NK-92 (cell line): Measurements from ENCODE around the gene CACNA1H.

ENCODE experiments used
- DNase-seq: peaks from one replicate; lab custom pipeline; 2025; ENCODE audit not compliant: unreplicated experiment; lab: John Stamatoyannopoulos, UW

The CACNA1H gene

DNA sequence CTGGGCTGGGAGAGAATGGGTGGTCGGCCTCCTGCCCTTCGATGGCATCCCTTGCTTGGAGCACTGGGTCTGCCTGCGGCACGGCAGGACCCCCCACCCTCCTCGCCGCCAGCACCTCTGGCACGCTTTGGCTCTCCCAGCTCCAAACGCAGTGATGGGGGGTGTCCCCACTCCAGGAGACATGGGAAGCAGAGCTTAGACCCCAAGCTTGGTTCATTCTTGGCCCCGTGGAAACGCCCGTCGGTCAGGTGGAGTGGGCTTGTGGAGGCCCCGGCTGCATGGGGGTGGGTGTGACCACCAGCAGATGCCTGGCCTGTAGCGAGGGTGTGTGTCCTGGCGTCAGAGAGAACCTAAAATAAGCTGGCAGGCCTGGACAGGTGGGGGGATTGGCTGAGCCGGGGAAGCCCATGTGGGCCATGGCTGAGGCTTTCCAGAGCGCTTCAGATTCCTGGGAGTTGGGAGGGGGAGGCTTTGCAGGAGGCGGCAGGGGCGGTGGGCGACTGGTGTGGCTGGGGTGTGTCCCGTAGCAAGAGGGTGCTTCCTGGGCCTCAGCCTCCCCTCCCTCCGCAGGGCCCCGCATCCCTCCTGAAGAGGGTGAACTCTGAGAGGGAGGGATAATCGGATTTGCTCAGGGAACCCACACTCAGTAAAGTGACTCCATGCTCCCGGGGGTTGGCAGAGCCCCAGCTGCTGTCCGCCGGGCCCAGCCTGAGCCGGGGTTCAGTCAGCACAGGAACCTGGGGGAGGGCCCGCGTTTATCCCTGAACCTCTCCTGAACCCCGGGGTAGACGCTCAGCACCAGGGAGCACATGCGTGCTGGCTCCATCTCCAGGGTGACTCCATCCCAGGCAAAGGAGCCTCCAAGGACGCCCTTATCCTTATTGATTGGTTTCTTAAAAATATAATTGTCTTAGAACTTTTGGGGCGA, 3.4 kb downstream of the CACNA1H start:
- DNase-seq, result no peak

DNA sequence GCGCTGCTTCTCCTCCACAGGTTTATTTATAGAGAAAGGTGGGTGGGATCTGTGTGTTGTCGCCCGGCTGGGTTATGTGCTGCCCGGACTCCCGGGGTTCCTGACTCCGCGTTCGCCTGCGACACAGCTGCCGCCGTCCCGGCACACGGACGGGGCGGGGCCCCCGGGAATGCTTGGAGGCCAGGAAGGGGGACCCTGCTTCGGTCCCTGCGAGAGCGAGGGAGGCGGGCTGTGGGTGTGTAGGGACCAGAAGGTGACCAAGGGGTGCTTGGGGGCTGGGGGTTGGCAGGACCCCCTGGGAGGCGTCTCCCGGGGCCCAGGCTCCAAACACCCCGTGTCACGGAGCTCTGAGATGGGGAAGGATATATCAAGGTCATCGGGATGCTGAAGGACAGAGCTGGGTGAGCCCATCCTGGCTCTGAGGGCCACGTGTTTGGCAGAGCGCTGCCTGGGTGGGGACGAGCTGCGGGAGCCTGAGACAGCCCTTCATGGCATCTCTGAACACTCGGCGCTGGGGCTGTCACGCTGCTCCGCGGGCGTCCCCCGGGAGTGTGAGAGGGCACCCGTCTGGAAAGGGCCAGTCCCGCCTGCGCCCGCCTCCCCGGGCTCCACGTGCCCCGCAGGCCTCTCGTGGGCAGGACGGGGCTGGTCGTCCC, 4.2 kb downstream of the CACNA1H start:
- no peak for DNase-seq

DNA sequence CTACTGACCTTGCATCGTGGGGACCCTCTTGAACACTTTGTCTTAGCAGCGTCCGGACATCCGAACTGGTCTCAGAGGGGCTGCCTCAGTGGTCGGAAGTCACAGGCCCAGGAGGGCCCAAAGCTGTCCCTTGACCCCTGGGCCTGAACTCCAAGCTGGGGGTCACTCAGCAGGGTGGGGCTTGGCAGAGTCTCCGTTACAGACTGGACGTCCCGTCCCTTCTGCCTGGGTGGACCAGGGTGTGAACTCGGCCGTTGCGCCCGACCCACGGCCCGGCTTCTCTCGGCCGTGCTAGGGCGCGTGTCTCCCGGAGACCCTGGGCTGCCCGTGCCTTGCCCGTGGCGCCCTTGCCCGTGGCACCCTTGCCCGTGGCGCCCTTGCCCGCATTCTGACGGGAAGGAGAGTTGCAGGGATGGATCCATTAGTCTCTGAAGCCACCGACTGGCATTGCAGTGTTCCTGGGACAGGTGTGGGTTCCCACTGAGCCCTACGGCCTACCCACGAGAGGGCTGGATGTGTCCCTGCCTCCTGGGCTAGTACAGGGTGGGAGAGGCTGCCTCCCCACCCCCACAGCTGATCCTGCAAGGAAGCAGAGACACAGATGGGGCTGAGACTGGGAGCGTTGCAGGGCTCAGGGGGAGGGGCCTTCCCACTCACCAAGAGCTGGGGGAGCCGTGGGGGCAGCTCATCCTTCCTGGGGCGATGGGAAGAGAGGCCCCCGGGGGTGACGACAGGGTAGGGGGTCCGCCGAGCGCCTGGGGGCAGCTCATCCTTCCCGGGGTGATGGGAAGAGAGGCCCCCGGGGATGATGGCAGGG, 4.9 kb downstream of the CACNA1H start:
- DNase-seq, result no peak

DNA sequence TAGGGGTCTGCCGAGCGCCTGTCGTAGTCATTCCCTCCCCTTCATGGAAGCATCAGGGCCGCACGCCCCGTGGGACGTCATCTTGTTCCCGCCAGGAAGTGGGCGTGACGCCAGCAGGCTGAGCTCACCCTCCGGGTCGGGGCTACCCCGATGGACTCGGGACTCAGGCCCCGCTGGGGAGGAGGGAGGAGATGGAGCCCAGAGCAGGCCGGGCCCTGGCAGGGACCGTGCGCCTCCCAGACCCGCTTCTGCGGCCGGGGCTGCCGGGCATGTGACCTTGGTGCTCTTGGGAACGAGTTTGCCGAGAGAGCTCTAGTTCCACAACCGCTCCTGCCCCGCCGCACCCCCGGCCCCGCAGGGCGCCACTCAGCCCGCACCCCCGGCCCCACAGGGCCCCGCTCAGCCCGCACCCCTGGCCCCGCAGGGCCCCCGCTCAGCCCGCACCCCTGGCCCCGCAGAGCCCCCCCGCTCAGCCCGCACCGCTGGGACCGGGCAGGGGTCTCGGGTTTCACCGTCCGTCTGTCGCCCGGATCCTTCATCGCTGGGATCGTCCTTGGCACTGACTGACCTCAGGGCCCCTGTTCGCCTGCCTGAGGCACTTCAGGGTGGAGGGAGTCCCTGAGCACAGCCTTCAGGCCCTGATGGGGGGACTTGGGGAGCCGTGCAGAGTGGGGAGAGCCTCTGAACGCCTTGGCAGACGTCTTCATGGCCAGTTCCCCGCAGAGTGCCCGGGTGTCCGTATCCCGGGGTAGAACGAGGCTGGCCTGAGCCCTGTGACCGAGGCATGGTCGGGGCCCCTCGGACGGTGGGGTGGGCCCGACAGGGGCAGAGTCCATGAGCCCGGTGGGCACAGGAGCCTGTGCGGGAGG, 5.8 kb downstream of the CACNA1H start:
- DNase-seq, result no peak

DNA sequence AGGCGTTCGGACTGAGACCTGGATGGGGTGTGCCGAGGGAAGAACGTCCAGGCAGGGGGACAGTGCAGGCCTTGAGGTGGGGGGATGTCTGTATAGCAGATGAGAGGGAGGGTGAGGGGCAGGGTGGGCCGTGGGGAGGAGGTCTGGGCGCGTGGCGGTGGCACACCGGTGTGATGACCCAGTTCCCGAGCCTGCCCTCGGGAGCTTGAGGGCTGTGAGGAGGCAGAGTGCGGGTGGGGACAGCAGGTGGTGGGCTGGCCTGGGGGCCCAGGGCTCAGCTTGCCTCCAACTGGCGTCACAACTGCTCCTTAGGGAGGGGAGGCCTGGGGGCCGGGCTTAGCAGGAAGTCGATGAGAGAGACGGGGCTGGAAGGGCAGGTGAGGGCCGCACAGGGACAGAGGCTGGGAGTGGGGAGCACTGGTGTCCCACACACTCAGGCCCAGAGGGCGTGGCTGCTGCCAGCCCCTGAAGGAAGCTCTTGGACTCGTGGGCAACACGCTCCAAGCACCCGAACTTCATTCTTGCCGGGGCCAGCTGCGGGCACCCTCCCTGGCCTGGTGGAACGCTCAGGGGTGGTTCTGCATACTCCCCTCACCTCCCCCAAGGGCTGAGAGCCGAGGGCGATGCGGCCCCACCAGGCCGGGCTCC, 6.5 kb downstream of the CACNA1H start:
- no peak for DNase-seq

DNA sequence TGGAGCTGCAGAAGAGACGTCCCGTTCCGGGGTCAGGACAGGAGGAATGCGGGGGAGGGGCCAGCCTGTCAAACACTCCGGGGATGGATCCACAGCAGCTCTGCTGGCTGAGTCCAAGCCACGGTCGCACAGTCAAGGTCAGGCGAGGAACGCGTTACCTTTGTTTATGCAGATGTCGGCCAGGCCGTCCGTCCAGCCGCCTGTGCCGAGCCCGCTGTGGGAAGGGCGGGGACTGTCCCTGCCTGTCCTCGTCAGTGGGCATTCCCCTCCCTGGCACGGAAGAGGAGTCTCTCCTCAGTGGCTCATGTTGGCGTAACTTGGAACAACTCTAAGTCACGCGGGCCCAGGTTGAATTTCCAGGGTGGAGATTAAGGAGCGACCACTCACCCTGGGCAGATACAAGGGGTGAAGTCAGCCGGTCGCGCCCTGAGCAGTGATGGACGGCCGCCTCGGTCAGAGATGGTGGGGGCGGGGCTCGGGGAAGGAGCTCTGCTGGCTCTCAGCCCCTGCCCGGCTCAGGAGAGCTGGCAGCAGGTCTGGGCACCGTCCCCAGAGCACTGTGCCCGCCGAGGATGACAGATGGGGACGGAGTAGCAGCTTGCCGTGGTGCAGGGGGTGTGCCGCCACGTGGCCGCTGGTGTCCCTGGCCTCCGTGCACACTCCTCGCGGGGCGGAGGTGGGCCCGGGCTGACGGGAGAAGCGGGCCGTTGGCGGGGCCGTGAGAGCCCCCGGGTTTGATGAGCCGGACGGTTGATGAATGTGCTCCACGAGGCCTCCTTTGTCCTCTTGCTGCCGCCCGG, 7.3 kb downstream of the CACNA1H start:
- DNase-seq, result no peak

DNA sequence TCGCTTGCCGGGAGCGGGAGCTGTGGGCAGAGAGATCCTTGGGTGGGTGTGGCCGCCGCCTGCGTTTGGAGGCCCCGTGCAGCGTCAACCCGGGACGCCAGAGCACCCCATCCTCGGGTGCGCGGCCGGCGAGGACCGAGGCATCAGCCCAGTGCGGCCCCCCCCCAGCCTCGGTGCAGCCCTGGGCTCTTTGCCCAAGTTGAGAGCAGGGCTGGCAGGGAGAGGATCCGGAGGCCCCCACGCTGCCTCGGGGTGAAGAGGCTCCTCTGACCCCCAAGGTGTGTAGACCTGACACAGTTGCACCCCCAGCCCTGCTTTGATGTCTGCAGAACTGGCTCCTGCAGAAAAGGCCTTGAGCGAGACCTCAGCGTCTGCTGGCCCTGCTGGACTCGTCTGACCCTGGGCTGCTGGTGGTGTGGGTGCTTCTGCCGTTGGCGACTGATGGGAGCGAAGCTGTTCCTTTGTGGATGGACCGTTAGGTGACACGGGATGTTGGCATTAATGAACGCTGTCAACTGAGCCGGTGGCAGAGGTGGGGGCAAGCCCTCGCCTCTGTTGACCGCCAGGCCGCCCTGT, 8.0 kb downstream of the CACNA1H start:
- no peak for DNase-seq

DNA sequence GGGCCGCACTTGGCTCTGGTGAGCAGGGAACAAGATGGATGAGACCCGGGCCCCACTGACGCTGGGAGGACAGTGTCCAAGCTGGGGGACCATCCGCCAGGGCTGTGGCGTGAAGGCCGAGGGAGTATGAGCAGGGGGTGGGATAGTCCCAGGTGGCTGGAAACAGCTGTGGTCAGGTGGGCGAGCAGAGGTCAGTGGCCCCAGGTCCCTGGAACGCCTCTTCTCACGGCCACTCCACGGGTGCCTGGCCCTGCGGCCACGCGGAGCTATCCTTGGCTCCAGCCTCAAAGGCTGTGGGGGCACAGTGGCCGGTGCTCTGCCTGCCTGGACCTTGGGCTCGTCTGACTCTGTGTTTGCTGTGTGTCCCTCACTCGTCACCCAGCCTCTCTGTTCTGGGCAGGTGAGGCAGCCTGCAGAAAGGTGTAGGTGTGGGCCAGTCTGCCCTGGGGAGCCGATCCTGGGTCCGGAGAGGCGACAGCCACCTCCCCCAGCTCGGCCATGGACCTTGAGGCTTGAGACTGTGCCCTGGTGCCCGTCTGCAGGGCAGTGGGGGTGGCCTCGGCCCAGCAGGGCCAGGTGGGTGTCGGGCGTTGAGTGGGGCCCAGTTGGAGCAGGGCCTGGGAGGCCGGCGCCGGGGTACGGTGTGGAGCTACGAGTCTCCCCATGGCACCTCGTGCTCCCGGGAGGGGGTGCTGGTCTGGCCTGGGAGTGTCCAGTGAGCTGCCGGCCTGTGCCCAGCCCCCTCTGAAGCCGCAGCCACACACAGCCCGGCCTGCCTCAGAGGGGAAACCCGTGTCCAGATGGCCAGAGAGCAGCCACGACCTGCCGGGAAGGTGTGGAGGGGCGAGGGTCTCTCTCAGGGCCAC, 10.0 kb downstream of the CACNA1H start:
- no peak for DNase-seq

DNA sequence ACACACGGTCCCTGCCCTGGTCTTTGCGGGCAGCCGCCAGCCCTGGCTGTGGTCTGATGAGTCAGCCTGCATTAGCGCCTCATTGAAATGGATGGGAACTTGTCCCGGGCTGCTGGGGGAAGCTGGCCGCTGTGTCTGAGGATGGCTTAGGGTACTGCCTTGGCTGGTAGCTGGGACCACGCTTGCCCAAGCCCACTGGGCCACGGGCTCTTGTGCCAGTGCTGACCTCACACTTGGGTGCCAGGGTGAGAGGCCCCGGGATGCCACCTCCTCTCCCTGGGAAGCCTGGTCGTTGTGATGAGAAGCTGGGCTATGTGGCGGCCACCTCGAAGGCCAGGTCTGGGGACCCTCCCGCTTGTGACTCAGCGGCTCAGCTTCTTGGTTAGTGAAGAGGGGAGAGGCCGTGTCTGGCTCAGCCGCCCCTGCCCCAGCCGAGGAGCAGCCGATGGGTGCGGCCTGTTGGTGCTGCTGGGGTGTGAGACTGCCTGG, 10.7 kb downstream of the CACNA1H start:
- no peak for DNase-seq

DNA sequence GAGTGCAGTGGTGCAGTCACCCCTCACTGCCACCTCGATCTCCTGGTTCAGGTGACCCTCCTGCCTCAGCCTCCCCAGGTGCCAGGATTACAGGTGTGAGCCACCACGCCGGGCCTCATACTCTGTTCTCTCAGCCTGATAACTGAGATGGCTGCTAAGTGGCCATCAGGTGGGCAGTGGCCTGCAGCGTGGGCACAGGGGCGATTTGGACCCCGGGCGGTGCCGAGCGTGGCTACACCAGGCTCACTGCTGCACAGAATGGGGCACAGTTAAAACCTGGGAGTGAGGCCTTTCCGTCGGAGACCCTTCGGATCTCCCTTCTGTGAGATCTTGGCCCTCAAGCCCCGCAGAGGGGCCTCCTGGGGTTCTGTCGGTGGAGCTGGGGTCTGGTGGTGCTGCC, 11.5 kb downstream of the CACNA1H start:
- DNase-seq, result no peak

DNA sequence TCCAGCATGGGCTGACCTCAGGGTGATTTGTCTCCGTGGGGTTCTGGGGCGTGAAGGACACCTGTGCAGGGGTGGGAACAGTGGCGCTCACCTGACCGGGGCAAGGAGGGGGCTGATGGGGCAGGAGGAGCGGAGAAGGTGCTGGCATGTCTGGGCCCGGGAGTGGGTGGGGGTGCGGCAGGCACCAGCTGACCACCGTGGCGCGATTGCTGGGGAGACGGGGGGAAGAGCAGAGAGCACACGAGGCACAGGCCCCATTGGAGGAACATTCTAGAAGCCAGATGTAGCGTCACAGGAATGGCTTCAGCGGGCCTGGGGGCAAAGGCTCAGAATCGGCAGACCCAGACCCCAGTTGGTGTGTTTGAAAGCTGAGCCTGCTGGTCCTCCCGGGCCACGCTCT, 12.1 kb downstream of the CACNA1H start:
- DNase-seq, result no peak

DNA sequence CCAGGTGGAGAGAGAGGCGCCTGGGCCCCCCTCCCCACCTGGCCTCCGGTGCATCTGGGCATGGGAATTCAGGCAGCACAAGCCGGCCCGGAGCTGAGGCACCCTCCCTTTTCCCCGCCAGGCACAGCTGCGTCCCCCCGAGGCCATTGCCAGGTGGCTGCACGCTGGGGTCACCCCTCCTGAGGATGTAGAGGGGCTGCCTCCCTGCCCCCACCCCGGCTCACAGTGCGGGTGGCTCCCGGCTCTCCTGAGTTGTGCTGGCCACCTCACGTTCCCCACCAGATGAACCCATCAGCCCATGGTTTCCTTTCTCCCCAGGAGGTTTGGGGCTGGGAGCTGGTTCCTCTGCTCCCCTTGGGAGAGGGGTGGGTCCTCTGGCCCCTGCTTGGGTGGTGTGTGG, 12.6 kb downstream of the CACNA1H start:
- DNase-seq, result no peak

DNA sequence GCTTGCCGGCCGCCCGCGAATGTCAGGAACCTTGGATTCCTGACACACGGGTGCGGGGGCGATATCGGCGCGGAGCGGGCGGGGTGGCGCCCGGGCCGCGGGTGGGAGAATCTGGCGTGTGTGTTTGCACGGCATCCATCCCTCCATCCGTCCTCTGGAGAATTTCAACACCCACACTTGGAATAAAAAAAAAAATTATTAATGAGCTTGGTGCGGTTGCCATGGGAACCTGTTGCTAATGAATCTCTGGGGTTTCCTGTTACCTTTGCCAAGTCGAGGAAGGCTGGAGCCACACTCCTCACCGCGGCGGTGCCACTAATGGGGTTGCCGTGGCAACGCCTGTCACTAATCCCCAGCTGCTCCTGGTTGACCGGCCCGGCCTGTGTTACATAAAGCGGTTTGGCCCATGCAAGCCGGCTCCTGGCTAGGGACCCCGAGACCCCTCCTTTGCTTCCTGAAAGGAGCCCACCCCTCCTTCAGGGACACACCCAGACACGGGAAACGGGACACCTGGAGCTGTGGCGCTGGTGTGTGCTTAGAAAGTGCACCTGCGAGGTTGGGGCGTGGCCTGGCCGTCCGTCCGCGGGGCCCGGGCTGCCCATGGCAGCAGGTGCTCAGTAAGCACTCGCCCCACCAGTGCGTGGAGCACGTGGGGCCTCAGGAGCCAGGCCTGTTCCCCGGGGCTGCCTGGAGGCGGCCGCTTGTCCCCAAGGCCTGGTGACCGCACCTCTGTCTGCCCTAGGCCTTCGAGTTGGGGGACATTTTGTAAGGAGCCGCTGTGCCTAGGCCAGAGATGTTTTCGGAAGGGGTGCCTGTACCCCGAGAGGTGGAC, 14.6 kb downstream of the CACNA1H start:
- DNase-seq, result no peak

DNA sequence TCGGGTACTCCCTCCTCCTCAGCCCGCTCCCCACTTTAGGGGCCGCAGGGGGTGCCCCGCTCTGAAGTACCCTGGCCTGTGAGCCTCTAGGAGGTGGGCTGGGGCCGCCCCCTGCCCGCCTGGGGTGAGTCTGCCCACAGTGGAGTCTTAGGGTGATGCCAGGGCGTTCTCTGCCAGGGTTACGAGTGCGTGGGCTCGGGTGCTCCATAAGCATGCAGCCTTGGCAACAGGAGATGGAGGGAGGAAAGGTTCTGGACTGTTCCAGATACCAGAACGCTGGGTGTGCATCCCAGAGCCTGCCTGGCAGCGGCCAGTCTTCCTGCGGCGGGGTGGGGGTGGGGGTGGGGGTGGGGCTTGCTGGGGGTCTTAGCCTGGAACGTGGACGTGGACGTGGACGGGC, 15.9 kb downstream of the CACNA1H start:
- DNase-seq, result no peak

DNA sequence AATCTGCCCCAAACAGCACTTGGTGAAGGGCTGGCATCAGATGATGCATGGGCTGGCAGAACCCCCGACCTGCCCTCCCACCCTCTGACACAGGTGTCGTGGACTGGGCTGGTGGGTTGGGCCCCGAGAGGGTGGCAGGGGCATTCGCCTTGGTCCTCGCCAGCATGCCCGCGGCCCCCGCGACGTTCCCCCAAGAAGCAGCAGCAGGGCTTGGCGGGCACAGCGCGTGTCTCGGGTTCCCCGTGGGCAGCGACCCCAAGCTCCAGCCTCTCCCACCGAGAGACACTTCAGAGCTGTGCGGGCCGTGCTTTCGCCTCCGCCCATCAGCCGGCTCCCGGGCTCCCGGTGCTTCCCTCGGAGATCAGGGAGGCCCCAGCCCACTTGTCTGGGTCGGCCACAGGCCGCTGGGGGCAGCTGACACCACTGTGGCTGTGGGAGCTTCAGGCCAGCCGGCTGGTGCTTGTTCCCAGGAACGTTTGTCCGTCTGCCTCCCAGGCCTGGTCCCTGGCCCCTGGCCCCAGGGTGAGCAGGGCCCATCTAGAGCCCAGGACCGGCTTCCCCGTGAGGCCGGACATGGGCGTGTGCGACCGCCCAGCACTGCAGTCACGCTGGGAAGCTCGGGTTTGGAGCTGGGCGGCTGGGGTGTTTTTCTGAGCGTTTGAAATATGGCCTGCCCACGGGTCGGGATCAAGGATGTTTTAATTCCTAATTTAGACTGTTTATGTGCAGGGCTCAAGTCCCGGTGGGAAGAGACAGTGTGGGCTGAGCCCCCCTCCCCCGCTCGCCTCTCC, 16.6 kb downstream of the CACNA1H start:
- DNase-seq, result no peak

DNA sequence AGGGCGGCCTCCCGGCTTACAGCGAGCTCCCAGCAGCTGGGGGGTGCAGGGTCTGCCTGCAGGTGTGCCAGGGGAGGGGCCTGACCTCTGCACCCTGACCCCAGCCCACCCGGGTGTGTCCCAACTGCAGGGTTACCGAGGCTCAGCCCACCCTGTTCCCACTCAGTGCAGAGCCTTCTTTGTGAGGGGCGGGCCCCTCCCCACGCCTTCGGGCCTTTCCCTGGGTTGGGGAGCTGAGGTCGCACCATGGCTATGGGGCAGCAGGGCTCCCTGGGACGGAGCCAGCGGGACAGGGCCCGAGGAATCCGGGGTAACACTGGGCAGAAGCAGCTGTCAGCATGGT, 17.1 kb downstream of the CACNA1H start:
- DNase-seq, result no peak
